HG03159 (cell line): ENCODE measurements around the gene CHI3L1.

Experiments
- ATAC-seq: cut with Tn5 transposase; IDR thresholded peaks from one replicate; pipeline ENCODE4 v1.9.1; 2021; ENCODE audit warnings: mild to moderate bottlenecking, moderate library complexity; ENCODE audit not compliant: unreplicated experiment

Gene CHI3L1

DNA sequence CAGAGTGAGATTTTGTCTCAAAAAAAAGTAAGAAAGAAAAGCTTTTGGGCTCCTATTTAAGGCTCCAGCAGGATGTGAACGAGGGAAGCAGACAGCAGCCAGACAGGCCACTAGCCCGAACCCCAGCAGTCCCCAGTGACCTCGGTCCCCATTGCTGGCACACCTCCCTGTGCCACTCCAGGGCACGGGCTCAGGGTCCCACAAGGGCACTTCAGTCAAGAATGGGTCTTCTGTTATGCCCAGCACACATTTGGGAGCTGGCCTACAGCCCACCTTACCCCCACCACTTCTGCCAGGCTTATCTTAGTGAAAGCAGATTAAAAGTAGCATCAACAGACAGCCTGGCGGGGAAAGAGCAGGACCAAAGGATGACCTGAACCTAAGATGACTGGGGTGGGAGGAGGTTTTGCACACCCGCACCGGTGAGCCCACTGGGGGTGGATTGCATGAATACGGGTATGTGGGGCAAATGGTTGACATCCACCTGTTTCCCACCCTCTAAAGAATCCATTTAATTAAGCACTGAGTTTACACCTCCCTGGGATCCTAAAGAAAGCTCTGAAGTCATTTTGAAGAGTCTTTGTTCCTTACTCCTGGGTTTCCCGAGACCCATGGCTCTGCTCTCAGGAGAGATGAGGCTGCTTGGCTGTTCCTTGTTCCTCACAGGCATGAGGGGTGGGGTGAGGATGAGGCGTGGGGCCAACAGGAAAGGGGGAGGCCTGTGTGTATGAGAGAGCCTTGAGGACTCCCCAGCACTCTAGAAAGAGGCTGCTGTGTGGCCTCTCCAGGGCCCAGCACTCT lies 4.7 kb downstream of the CHI3L1 start:
- ATAC-seq, result no peak

DNA sequence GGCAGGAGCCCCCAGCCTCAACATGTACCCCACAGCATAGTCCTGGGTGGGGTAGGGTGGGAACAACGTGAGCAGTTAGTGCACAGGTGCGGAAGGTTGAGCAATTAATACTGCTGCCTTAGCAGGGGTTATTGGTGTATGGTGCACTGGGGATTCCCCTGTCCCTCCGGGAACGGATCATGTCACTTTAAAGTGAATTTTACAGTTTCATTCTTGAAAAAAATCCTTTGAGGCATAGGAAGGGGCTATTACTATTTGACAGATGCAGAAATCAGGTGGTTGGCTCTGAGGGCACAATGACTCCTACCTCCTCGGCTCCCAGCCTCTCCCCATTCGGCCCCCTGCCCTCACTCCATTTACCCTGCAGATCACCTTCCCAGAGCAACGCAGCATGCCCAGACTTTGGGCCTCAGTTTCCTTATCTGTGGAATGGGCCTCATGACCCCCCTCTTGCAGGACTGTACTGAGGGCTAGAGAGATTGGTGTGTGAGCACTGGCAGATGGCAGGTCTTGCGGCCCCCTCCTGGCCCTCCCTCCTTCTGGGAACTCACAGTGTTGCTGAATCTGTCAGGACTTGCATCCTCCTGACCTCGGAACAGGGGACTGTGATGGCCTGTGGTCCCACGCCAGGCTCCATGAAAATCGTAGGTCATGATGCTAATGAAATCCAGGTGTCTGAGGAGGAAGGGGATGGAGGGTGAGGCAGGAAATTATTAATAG lies 5.7 kb downstream of the CHI3L1 start:
- ATAC-seq, result no peak

DNA sequence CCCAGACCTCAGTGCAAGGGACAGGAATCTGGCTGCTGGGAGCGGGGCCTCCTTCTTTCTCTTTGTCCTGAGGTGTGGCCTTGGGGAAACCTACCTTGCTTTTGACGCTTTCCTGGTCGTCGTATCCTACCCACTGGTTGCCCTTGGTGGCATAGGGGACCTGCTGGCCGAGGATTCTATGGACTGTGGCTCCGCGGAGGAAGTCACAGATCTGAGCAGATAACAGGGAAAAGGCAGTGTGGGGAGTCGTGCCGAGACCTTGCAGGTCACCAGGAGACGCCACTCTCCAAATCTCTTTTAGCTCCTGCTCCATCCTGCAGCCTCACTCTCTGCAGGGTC lies 6.9 kb downstream of the CHI3L1 start:
- ATAC-seq, result no peak

DNA sequence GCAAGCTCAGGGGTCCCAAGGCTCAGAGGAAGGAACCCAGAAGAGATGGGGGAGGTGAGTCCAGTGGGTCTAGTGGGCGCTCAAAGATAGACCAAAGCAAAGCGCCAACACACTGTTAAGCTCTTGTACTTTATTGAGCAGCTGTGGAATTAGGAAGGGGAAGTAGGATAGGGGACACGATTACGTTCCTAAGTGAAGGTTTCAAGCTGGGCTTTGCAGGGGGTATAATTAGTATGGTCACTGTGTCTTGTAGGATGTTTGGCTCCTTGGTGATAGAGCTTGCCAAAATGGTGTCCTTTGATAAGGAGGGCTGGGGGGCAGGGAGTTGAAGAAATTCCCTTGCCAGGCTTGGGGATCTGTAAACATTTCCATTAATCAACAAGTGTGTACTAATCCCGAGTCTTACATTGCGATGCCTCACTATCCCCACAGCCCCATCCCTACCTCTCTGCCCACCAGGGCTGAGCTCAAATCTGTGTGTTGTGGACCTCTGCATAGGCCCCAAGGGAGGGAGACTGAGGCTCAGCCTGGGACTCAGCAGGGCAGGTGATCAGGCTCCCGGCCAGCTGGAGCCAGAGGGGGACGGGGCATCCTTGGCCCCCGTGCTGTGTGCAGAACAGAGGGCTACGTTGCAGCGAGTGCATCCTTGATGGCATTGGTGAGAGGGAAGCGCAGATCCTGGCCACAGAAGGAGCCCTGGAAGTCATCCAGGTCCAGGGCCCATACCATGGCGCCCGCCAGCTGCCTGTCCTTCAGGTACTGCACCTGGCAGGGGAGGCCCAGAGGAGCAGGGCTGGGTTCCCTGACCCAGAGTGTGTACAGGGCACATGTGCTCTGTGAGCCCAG lies 7.5 kb downstream of the CHI3L1 start:
- ATAC-seq, result no peak

DNA sequence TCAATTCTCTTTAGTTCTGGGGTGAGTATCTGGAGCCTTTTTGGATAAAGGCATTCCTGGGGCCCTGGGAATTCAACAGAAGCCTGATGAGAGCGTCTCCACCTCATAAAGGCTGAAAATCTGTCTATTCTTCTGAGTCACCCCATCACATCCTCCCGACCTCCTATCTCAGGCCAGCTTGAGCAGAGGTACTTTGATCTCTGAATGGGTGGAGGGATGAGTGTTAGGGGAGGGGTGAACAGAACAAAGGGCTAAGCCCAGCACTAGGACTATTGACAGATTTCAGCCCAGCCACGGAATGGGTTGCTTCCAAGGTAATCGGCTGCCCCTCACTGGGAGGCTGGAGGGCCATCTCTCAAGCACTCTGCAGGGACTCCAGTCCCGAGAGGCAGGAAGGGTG lies 8.4 kb downstream of the CHI3L1 start:
- ATAC-seq, result no peak

DNA sequence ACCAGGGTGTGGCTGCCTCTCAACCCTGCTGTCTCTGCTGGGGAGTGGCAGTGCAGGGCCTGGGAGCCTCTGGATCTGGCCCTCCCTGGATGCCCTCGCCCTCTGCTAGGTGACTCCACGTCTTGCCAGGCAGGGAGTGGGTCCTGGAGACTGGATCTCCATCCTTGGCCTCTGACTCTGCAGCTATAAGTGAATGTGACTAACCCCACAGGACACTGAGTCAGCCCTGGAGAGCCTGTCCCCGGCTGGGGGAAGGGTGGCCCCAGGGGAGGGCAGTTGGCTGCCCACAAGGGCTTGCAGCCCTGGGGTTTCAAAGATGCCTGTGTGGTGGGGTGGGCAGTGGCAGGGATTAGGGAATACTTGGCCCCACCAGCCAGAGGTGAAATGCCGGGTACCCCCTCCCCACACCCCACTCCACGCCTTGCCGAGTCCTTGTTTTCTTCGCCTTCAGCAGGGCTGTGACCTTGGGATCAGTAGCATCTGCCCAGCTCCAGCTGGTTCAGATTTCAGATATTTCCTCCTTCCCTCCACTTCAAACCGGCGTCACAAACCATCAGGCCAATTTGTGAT lies 8.9 kb downstream of the CHI3L1 start:
- no peak for ATAC-seq

DNA sequence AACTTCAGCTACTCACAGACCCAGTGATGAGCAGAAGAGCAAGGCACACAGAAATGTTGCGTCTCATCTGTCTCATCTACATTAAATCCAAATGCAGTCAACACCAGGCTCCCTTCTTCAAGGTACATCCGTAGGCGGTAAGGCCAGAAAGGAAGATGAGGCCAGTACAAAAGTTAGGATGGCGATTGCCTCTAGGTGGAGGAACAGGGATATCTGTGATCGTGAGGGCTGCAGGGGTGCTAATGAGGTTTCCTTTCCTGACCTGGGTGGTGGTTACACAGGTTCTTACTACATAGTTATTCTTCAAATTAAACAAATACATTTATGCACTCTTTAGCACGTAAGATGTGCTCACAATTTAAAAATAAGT lies 9.5 kb downstream of the CHI3L1 start:
- ATAC-seq, result no peak

DNA sequence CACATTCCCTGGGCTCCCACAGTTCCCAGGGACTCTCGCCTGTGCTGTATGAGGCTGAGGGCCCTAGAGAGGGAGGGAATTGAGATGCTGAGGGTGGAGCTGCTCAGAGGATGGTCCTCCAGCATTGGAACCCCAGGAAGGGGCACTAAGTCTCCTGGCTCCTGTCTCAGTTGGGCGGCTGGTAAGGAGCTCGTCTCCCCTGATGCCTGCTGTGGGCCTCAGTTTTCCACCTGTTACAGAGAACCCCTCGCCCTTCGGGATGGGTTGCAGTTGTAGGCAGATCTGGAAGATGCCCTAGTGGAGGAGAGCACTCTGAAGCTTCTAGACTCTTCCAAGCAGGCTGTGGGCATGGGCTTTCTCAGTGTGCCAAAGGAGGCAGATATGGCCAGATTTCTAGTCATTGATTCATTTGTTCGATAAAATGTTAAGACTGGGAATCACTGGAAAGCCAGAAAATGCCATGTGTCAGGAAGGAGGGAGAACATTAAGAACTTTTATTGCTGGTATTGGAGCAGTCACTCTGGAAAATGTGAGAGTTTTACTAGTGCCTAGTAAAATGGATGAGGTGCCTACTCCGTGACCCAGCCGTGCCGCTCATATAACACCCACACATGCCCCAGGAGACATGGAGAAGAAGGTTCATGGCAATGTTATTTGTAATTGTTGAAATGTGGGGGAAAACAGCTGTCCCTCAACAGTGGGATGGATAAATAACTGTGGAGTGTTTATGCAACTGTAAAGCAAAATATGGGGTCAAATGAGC lies 10.1 kb downstream of the CHI3L1 start:
- ATAC-seq, result no peak

DNA sequence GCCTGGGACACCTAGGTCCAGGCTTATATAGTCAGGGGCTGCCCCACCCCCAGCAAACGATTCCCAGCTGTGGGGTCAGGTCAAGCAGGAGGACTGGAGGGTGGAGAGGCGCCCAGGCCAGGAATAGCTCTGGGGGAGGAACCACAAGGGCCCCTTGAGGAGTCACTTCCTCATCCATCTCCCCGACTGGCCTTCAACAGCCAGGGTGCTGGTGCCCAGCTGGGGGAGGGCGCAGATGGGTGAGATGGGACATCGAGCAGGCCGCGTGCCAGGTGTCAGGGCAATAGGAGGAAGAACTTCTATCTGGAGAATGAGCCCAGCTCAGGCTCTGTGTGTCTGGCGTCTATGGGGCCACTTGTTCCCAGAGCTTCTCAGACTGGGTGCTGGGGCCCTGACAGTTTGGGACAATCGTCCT lies 10.7 kb downstream of the CHI3L1 start:
- no peak for ATAC-seq

DNA sequence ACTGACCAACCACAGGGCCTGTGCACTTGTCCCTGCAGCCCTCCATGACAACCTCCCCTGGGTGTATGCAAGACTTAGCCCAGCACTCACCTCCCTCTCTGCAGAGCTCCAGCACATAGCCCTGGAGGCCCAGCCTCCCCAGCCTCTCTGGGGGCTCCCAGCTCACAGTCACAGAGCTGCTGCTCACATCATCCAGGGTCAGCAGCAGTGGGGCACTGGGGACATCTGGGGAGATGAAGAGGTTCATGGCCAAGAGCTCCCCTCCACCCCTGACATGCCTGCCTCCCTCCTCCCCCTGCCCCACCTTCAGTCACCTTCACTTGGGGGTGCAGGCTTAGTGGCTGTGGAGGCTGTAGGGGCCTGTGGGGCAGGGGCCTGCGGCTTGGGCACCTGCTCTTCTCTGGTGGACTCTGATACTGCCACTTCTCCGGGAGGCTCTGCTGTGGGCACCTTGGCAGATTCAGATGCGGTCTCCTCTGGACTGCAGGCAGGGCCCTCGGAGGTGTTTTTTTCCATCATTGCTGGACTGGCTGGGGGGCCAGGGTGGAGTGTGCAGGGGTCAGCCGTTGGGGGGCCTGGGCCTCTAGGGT lies 11.2 kb downstream of the CHI3L1 start, which contains the start of gene MYBPH:
Gene MYBPH, minus strand, starts transcription at position 590 of the 590 bp plus-strand sequence. Its CDS starts 71 bp downstream, at position 519.
- no peak for ATAC-seq

DNA sequence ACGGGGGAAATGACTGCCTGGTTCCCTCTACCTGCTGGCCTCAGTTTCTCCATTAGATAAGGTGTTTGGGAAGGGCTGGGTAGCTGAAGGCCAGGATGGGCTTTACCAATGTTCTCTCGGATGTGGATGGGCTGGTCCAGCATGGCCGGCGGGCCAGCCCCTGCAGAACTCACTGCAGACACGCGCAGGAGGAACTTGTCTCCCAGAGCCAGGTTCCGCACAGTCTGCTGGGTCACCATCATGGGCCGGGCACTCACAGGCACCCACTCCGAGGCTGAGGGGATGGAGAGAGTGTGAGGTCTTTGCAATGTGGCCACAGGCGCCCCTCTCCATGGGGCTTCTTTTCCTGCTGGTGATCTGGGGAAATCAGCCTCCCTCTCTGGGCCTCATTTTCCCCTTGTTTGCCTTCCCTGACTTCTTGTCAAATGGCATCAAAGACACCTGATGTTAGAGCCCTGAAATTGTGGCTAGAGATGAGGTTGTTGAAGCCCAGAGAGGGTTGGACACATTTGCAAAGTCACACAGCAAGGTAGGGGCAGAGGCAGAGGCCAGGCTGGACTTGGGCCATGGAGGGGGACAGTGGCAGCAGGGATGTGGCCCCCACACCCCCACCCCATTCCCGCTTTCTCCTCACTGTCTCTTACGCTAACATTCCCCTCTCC lies 12.0 kb downstream of the CHI3L1 start:
- ATAC-seq, result no peak

DNA sequence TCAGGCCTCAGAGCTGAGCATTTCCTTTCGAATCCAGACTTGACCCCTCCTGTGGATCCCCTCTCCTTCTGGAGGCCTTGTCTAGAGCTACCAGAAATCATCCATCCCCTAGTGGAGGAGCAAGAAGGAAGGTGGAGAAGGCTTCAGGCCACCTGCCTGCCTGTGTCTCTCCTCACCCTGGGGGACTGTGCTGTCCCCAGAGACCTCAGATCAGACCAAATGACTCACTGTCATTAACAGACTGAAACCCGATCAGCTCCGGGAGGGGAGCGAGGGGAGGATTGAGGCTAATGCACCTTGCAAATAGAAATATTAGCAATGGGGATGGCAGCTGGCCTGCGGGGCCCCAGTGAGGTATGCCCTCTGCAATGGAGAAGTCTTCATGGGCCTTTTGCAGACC lies 12.9 kb downstream of the CHI3L1 start:
- peak; percentile 82 for ATAC-seq

DNA sequence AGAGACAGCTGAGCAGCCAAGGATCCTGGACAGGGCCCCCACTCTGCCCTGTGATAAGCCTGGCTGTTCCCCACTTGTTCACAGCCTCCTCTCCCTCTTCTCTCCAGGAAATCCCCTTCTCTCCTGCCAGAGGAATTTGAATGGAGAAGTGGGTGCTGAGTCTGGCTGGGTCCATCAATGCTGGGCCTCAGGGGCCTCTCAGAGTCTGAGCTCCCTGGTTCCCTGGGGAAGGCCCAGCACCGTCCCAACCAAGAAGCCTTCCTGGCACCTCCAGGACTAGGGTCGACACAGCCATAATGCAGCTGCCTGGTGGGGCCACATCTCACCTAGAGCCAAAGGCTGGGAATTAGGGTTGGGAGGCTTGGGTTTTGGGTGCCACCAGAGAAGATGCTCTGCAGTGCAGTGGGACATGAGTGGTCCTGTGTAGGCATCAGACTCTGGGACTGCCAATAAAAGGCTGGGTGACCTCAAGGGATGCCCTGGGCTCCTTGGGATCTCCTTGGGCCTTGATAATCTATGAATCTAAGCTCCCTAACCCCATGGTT lies 13.4 kb downstream of the CHI3L1 start:
- ATAC-seq, result no peak

DNA sequence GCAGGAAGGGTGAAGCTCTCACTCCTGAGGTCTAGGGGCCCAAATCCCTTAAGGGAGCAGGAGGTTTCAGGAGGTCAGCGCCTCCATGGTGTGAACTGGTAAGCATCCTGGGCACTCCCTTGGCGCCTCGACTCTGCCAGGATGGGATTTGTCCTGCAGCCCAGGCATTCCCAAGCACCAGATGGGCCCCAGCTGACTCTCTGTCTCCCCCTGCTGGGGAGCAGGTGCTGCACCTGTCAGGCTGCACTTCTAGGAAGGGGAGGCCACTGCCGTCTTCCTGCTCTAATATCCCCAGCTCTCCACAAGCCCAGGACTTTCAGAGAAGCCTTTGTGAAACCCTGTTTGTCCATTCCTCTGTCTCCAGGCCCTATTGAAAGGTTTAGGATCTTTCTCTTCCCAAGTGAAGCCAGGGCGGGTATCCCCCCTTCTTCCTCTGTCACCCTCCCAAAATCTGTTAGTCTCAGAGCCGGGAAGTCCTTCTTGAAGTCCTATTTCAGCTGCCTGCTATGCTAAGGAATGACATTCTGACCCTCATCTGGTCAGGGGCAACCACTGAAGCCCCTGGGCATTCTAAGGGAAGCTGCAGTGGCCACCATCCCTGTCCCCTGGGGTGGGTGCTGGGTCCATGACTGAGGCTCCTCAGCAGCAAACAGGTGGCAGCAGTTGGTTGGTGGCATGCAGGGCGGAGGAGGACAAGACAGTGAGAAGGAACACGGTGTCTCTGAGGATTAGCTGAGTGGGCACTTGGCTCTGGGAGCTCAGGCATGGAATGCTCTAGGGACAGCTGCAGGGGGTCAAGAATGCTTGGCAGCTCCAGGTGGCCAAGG lies 14.1 kb downstream of the CHI3L1 start:
- no peak for ATAC-seq

DNA sequence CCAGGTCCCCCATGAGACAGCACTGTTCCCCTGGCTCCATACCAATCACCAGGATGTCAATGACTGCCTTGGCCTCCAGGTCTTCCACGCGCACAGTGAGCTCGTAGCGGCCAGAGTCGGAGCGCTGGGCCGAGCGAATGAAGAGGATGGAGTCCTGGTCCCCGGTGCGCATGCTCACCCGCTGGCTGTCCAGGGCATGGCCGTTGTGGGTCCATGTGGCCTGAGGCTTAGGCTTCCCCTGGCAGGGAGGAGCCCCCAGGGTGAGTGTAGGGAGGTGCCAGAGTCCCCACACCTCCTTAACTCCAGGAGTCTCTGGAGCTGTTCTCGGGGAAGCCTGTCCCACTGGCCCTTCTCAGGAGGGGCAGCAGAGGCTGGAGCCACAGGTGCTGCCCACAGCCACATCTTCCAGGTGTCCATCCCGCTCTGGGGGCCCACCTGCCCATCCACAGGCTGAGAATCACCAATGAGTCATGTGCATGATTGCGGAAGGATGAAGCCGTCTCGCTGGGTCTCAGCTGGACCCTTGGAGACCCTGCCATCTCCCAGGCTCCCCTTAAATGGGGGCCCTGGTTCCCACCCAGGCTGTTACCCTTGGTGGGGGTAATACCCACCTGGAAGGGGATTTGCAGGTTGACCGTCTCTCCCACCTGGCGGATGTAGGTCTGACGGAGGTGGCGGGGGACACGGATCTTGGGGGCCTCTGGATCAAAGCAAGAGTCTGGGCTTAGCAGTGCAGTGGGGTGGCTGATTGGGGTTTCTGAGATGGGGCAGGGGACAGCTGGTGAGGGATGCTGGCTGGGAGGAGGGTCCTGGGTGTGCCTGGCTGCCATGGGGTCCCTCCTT lies 14.9 kb downstream of the CHI3L1 start:
- no peak for ATAC-seq

DNA sequence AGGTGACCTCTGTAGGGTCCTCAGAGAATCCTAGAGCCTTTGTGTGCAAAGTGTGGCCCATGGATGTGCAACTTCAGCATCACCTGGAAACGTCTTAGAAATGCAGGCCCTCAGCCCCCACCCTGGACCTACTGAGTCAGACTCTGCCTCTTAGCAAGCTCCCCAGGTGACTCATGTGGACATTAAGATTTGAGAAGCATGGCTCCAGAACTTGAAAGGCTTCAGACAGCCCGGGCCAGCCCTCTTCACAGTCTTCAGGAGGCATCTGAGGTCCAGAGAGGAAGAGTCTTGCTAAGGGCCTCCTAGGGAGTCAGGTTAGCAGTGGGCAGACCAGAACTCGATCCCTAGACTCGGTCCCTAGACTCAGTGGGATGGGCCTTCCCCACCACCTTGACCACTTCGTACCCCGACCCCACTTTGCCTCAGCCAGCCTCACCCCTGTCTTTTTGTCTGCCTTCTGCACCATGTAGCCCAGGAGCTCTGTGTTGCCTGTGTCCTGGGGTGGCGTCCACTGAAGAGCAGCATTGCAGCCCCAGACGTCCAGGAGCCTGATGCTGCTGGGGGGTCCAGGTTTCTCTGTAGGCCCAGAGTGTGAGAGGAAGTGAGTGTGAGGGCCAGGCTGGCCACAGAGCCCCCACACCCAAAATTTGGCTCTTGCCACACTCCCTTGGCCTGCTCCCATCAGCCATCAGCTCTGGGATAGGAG lies 15.7 kb downstream of the CHI3L1 start:
- no peak for ATAC-seq
